IMR-90 (cell line): ENCODE results near the gene MBTD1. TPM values are rescaled to one million over a fixed set of nuclear protein-coding genes. Genes with fewer than 3 reads are reported as not detected.
A peak's percentile ranks its signal among the peaks of the same experiment; 100 is the strongest.

Experiments
- ATAC-seq: fragments of 200-7000 bp; cut with Tn5 transposase; 2 replicates; pipeline ENCODE4 v1.9.1; 2020; ENCODE audit warnings: low read depth, mild to moderate bottlenecking, moderate library complexity
- BruUV-seq: library from RNA; stranded (reverse); fragments of 400-500 nt; replicated peaks from 2 replicates; lab custom pipeline; 2021; lab: Mats Ljungman, UMichigan
- CTCF ChIA-PET: fragments of 300-600 bp; formaldehyde crosslinking; extraction: SDS; loops from one replicate; lab custom pipeline; 2021; ENCODE audit warnings: antibody characterized with exemption; lab: Yijun Ruan, JAX
- POLR2A ChIA-PET: fragments of 300-600 bp; sonication (Branson Sonifier 250); formaldehyde crosslinking; loops from one replicate; lab custom pipeline; 2022; ENCODE audit warnings: antibody characterized with exemption; ENCODE audit not compliant: unreplicated experiment; lab: Charles Lee
- DNase-seq: peaks from one replicate; pipeline ENCODE4 v3.0.0; 2013
- H2AFZ ChIP-seq: replicated peaks from 2 replicates; pipeline ENCODE3; 2013; ENCODE audit warnings: low read length, mild to moderate bottlenecking; ENCODE audit not compliant: poor library complexity
- H2AK5ac ChIP-seq: 2 replicates; pipeline ENCODE4 v1.6.1; 2013; ENCODE audit warnings: low read depth, low read length, inconsistent platforms
- H2AK9ac ChIP-seq: replicated peaks from 2 replicates; pipeline ENCODE3; 2013; ENCODE audit warnings: mild to moderate bottlenecking, low read depth, low read length, moderate library complexity; ENCODE audit not compliant: poor library complexity
- H2BK120ac ChIP-seq: 2 replicates; pipeline ENCODE4 v1.6.1; 2013; ENCODE audit warnings: low read depth, low read length, inconsistent platforms
- H2BK15ac ChIP-seq: 3 replicates; pipeline ENCODE4 v1.6.1; 2013; ENCODE audit warnings: low read depth, low read length, inconsistent platforms
- H2BK20ac ChIP-seq: 2 replicates; pipeline ENCODE4 v1.6.1; 2013; ENCODE audit warnings: low read depth, mild to moderate bottlenecking, inconsistent platforms, low read length, moderate library complexity
- H2BK5ac ChIP-seq: 2 replicates; pipeline ENCODE4 v1.6.1; 2013; ENCODE audit warnings: mild to moderate bottlenecking, low read depth, low read length, inconsistent platforms; ENCODE audit not compliant: poor library complexity, severe bottlenecking
- H3K14ac ChIP-seq: replicated peaks from 2 replicates; pipeline ENCODE4 v1.6.1; 2013; ENCODE audit warnings: low read depth, low read length, inconsistent platforms
- H3K18ac ChIP-seq: 2 replicates; pipeline ENCODE4 v1.6.1; 2013; ENCODE audit warnings: low read depth, low read length, control low read depth
- H3K23ac ChIP-seq: 2 replicates; pipeline ENCODE4 v1.6.1; 2013; ENCODE audit warnings: low read depth, low read length, inconsistent platforms
- H3K27ac ChIP-seq: 2 replicates; pipeline ENCODE4 v1.5.1; 2013; ENCODE audit warnings: mild to moderate bottlenecking, control low read depth, low read length; ENCODE audit not compliant: insufficient read depth
- H3K27me3 ChIP-seq: 2 replicates; pipeline ENCODE4 v1.6.1; 2013; ENCODE audit warnings: low read length; ENCODE audit not compliant: control insufficient read depth, insufficient read depth
- H3K36me3 ChIP-seq: 2 replicates; pipeline ENCODE4 v1.6.1; 2013; ENCODE audit warnings: low read length, mixed read lengths; ENCODE audit not compliant: control insufficient read depth, insufficient read depth
- H3K4ac ChIP-seq: 2 replicates; pipeline ENCODE4 v1.6.1; 2013; ENCODE audit warnings: low read depth, low read length, inconsistent platforms
- H3K4me1 ChIP-seq: 2 replicates; pipeline ENCODE4 v1.6.1; 2013; ENCODE audit warnings: low read length, mixed read lengths; ENCODE audit not compliant: control insufficient read depth, insufficient read depth
- H3K4me2 ChIP-seq: 2 replicates; pipeline ENCODE4 v1.6.1; 2013; ENCODE audit warnings: low read depth, mild to moderate bottlenecking, control low read depth, low read length, moderate library complexity
- H3K4me3 ChIP-seq: 2 replicates; pipeline ENCODE4 v1.5.1; 2013; ENCODE audit warnings: low read depth, mild to moderate bottlenecking, control low read depth, low read length, moderate library complexity; ENCODE audit not compliant: insufficient read depth
- H3K56ac ChIP-seq: 2 replicates; pipeline ENCODE4 v1.6.1; 2013; ENCODE audit warnings: low read length, inconsistent platforms; ENCODE audit not compliant: insufficient read depth; ENCODE audit errors: extremely low read depth
- H3K79me1 ChIP-seq, 2 experiments: 2 replicates each; pipeline ENCODE4 v1.6.1; 2013; ENCODE audit warnings: low read length in 2 of 2, inconsistent platforms in 1 of 2, low read depth in 1 of 2
- H3K9ac ChIP-seq: 2 replicates; pipeline ENCODE4 v1.6.1; 2013; ENCODE audit warnings: low read depth, low read length, control low read depth
- H3K9me1 ChIP-seq: 2 replicates; pipeline ENCODE4 v1.6.1; 2013; ENCODE audit warnings: low read length, inconsistent platforms; ENCODE audit not compliant: insufficient read depth
- H3K9me3 ChIP-seq: 2 replicates; pipeline ENCODE4 v1.6.1; 2013; ENCODE audit warnings: low read length; ENCODE audit not compliant: control insufficient read depth, insufficient read depth
- H4K20me1 ChIP-seq: 2 replicates; pipeline ENCODE4 v1.6.1; 2013; ENCODE audit warnings: low read length, inconsistent platforms; ENCODE audit not compliant: insufficient read depth
- H4K5ac ChIP-seq: 2 replicates; pipeline ENCODE4 v1.6.1; 2013; ENCODE audit warnings: mild to moderate bottlenecking, low read depth, low read length, control low read depth
- H4K8ac ChIP-seq, 2 experiments: 2 replicates each; pipeline ENCODE4 v1.6.1; 2013; ENCODE audit warnings: low read depth in 2 of 2, low read length in 2 of 2, control low read depth in 1 of 2, inconsistent platforms in 1 of 2
- H4K91ac ChIP-seq: 2 replicates; pipeline ENCODE4 v1.6.1; 2013; ENCODE audit warnings: low read depth, low read length, inconsistent platforms; ENCODE audit not compliant: insufficient read depth
- BHLHE40 ChIP-seq: fragments of 150-350 bp; IDR thresholded peaks from 2 replicates; pipeline ENCODE4 v1.6.1; 2016; ENCODE audit warnings: mild to moderate bottlenecking, low read depth, low read length
- ELK1 ChIP-seq: fragments of 150-350 bp; IDR thresholded peaks from 2 replicates; pipeline ENCODE4 v1.6.1; 2016; ENCODE audit warnings: low read depth, mild to moderate bottlenecking, low read length, moderate library complexity, borderline replicate concordance
- MAFK ChIP-seq: IDR thresholded peaks from 2 replicates; pipeline ENCODE4 v1.6.1; 2012; ENCODE audit warnings: low read depth, low read length, improper control_type of control experiment
- RAD21 ChIP-seq: IDR thresholded peaks from 2 replicates; pipeline ENCODE4 v1.6.1; 2012; ENCODE audit warnings: low read length, improper control_type of control experiment
- WGBS, 2 experiments: methylation state at CpG; one replicate each; pipeline versions ENCODE4 v1.1.5 to v1.1.7; 2013; ENCODE audit warnings: missing lambda C conversion rate in 2 of 2; ENCODE audit not compliant: insufficient read length in 1 of 2; ENCODE audit errors: extremely low coverage in 2 of 2; 5-methylcytosine and 5-hydroxymethylcytosine counted together
- dilution Hi-C: fragments of 300-500 bp; cut with HindIII; formaldehyde crosslinking; loops from one replicate; pipeline ENCODE4 v1.14.3; 2018; ENCODE audit warnings: low sequenced_read_pairs; ENCODE audit not compliant: unreplicated experiment
- in situ Hi-C: fragments of 300-500 bp; cut with MboI; formaldehyde crosslinking; loops from 3 replicates; pipeline ENCODE4 v1.14.3; 2019; ENCODE audit warnings: low sequenced_read_pairs, inconsistent platforms, mixed read lengths
- intact Hi-C: fragments of 100-400 bp; cut with micrococcal nuclease; formaldehyde crosslinking; loops from 2 replicates; pipeline ENCODE4 v1.10.0; 2022
- polyA plus RNA-seq, 3 experiments: library from polyadenylated mRNA; depleted of rRNA; stranded (reverse); fragments of >200 nt; gene quantifications; 2 replicates each; pipeline ENCODE4 v1.2.3, GENCODE V29; 2012; ENCODE audit warnings: low replicate concordance in 1 of 3
- total RNA-seq: library from RNA; depleted of rRNA; stranded (reverse); fragments of >200 nt; gene quantifications from 2 replicates; pipeline ENCODE4 v1.2.3, GENCODE V29; 2012

Gene MBTD1
- total and polyA plus RNA-seq, 2 of the 4 experiments (the other 2 are of a cell fraction), result 3.2 to 5.6 TPM

- H2BK5ac ChIP-seq, result peak overlapping the region; percentile 78
- H4K8ac ChIP-seq, result peak overlapping the region; percentile 55 to 90
- H4K20me1 ChIP-seq, result peaks cover 9% of the 10 kb centered on the region; the same call in 1 of the 2 replicates
- H2BK15ac ChIP-seq, result no peak overlapping the region
- no peaks in the 10 kb centered on the region for H3K4me1 ChIP-seq
- intact Hi-C loops, result no loop called here
- DNase-seq, result peak; percentile 20
- peaks cover 19 to 46% of the 10 kb centered on the region in 2 experiments; a peak in 3 of 4 replicates for H3K79me1 ChIP-seq
- no peak for TF ChIP-seq MAFK
- TF ChIP-seq RAD21, result no peak
- no peak for TF ChIP-seq BHLHE40
- no peak for TF ChIP-seq ELK1
- ChIA-PET CTCF (interaction anchor here (0.7 to 1.2 kb wide), 3 partner anchors 124 to 449 kb away, joined by 3 to 4 read pairs (median 3); no protein-coding TSS in a partner anchor), POLR2A (no interaction called here)
- peak overlapping the region; percentile 69 for H4K5ac ChIP-seq
- H4K91ac ChIP-seq, result peak overlapping the region; percentile 91
- H3K4me3 ChIP-seq, result peak overlapping the region; percentile 58
- TSS peak; percentile 53 for BruUV-seq
- H2AFZ ChIP-seq, result peak overlapping the region; percentile 98
- dilution Hi-C loops, result no loop called here
- peak overlapping the region; percentile 94 for H3K14ac ChIP-seq
- peak overlapping the region; percentile 81 for H2AK5ac ChIP-seq
- peak overlapping the region; percentile 64 for H3K9ac ChIP-seq
- no peaks in the 10 kb centered on the region for H3K9me3 ChIP-seq
- in situ Hi-C loops, result loop anchor here (5.0 kb wide), 1 partner anchor 152 kb away; no protein-coding TSS in a partner anchor
- H2BK120ac ChIP-seq, result 0 out of 2 replicates have a peak overlapping the region, but pooled peaks have one; percentile 44
- H3K56ac ChIP-seq, result peak overlapping the region; percentile 79
- H3K23ac ChIP-seq, result peak overlapping the region; percentile 99
- peak overlapping the region; percentile 51 for H3K27ac ChIP-seq
- H3K4ac ChIP-seq, result peak overlapping the region; percentile 90
- WGBS, 2 experiments, result no CpG with 5 or more reads among the region's 6 CpGs
- no peak overlapping the region for H3K18ac ChIP-seq
- ATAC-seq, result peak; percentile 15
- H3K4me2 ChIP-seq, result peak overlapping the region; percentile 99
- peaks cover 3% of the 10 kb centered on the region; the same call in 1 of the 2 replicates for H3K9me1 ChIP-seq
- peak overlapping the region; percentile 94 for H2AK9ac ChIP-seq
- peaks cover 5% of the 10 kb centered on the region for H3K36me3 ChIP-seq
- H3K27me3 ChIP-seq, result no peaks in the 10 kb centered on the region
- no peak overlapping the region for H2BK20ac ChIP-seq
These were observed 105.7 kb downstream of the MBTD1 start for GRCh38 chr17:51154176-51154575.
